ENCODE measurements around the gene PTX4. TPM values are rescaled to one million over a fixed set of nuclear protein-coding genes. Genes with fewer than 3 reads are reported as not detected.

PTX4 gene
- total and polyA plus RNA-seq, 2 donors: 0.10 TPM; not detected in 1

DNA sequence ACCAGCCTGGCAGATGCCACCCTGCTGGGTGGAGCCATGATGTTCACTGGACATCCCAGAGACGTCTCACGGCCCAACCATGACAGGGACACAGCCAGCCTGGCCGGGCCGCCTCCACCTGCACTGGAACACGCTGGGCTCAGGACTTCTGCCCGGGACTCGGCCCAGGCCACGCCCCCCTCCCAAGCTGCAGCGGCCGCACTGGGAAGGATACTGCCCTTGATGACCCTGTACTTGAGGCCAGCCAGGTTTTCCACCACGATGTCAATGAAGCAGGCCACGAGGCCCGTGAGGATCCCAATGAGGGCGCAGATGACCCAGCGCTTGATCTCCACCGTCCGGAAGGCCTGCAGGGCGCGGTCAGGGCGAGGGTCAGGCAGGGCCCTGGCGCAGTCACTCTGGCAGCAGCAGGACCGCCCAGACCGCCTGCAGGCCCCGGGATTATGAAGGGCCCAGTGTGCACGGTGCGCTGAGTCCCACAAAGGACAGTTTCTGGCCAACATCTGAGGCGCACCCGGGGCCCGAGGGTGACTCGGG, 28.1 kb downstream of the PTX4 start:
- WGBS: 89% methylated on average over 30 of the region's 30 CpGs
- Histone ChIP-seq H3K4me3 (ENCODE audit: low read depth, low read length) (no peak overlapping the region), H3K27ac (ENCODE audit: low read depth) (no peak overlapping the region), H3K4me1 (ENCODE audit: insufficient read depth) (no peaks in the 10 kb centered on the region), H3K36me3 (ENCODE audit: insufficient read depth) (peaks cover 2% of the 10 kb centered on the region)
- no peak for DNase-seq (ENCODE audit: extremely low spot score)

DNA sequence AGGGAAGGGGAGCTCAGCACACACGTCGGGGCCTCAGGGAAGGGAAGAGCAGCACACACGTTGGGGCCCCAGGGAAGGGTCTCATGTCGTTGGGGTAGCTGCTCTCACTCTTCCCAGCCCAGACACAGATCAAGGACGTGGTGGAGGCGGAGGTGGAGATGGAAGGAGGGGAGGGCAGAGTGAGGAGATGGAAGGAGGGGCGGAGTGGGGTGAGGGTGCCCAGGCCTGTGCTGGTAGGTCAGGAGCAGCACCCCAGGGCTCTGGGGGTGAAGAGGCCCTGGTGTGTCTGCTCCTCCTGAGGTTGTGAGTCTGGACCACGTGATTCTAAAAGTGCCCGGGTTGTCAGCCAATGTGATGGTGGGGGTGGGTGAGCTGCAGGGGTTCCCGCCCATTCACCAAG, 28.8 kb downstream of the PTX4 start:
- DNase-seq (ENCODE audit: extremely low spot score): no peak

DNA sequence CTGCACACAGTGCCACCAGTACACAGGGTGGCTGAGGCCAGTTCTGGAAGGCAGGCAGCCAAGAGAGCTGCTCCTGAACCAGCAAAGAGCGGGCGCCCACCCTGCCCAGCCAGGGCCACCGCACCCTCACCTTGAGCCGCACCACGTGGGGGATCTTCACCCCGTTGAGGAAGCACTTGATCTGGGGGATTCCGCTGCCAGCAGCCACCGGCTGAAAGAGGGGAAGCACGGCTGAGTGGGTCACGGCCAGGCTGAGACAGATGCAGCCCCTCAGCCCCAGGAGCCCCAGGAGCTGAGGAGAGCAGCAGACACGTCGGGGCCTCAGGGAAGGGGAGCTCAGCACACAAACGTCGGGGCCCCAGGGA, 29.8 kb downstream of the PTX4 start:
- Histone ChIP-seq H3K4me3 (ENCODE audit: low read depth, low read length) (no peak overlapping the region), H3K36me3 (ENCODE audit: insufficient read depth) (peaks cover 4% of the 10 kb centered on the region), H3K4me1 (ENCODE audit: insufficient read depth) (no peaks in the 10 kb centered on the region), H3K27ac (ENCODE audit: low read depth) (no peak overlapping the region)
- DNase-seq (ENCODE audit: extremely low spot score): no peak
- 69% methylated on average over 14 of the region's 14 CpGs for WGBS

More for the DNA sequence above, 28.8 kb downstream of the PTX4 start:
- H3K4me3 ChIP-seq (ENCODE audit: low read depth, low read length): no peak overlapping the region
- peaks cover 2% of the 10 kb centered on the region for H3K36me3 ChIP-seq (ENCODE audit: insufficient read depth)
- H3K4me1 ChIP-seq (ENCODE audit: insufficient read depth): no peaks in the 10 kb centered on the region
- WGBS: 77% methylated on average over 10 of the region's 10 CpGs
- no peak overlapping the region for H3K27ac ChIP-seq (ENCODE audit: low read depth)

DNA sequence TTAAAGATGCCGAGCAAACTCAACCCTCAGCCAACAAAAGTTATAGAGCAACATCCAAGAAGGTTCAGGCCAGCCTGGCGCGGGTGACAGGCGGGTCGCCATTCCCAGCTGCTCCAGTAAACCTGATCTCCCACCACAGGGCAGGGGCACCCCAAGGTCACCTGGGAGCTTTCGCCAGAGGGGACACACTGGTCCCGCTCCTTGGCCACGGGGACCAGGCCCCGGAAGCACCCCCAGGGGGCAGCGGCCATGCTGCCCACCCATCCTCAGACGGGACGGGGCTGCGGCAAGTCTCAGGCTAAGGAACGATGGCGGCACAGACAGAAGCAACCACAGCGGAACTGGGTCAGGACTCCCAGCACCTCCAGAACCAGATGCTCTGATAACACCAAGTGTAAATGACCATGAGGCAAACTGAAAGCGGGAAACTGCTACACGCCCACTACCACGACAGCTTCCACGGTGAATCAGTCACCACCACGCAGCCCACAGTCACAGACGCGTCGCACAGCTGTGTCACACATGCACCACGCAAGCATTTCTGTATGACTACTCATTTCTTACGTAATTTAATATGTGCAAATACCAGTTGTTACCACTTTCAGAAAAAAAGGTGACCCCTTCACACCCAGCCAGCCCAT, 30.3 kb downstream of the PTX4 start:
- Histone ChIP-seq H3K27ac (ENCODE audit: low read depth) (no peak overlapping the region), H3K4me3 (ENCODE audit: low read depth, low read length) (no peak overlapping the region), H3K4me1 (ENCODE audit: insufficient read depth) (no peaks in the 10 kb centered on the region), H3K36me3 (ENCODE audit: insufficient read depth) (peaks cover 4% of the 10 kb centered on the region)
- WGBS: 94% methylated on average over 26 of the region's 26 CpGs
- no peak for DNase-seq (ENCODE audit: extremely low spot score)

DNA sequence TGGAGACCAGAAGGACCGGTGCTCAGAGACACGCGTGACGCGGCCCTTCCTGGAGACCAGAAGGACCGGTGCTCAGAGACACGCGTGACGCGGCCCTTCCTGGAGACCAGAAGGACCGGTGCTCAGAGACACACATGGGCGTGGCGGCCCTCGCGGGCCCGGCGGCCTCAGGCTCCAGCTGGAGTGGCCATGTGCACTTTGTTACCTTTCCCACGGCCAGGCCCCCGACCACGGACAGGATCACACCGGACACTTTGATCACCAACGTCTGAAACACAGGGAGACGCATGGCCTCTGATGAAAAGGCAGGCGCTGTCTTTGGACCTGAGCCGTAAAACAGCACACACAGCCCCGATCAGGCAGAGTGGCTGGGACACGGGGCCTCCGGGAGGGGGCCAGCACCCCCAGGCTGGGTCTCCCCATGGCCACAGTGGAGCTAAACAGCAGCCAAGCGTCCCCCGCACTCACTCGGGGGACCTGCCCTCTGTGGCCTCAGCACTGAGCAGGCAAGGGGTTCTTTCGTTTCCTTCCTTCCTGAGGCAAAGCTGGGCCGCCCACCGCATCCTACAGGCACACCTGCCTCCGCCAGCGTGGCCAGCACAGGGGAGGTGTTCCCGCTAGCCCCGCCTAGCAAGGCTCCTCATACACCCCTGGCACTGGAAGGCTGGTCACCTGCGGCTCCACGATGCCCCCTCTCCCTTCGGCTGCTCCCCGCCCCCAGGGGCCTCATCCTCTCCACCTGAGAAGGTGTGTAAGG, 31.1 kb downstream of the PTX4 start:
- H3K27ac ChIP-seq (ENCODE audit: low read depth): no peak overlapping the region
- DNase-seq (ENCODE audit: extremely low spot score): no peak
- 87% methylated on average over 42 of the region's 42 CpGs for WGBS
- H3K4me3 ChIP-seq (ENCODE audit: low read depth, low read length): no peak overlapping the region
- H3K4me1 ChIP-seq (ENCODE audit: insufficient read depth): no peaks in the 10 kb centered on the region
- peaks cover 4% of the 10 kb centered on the region for H3K36me3 ChIP-seq (ENCODE audit: insufficient read depth)

DNA sequence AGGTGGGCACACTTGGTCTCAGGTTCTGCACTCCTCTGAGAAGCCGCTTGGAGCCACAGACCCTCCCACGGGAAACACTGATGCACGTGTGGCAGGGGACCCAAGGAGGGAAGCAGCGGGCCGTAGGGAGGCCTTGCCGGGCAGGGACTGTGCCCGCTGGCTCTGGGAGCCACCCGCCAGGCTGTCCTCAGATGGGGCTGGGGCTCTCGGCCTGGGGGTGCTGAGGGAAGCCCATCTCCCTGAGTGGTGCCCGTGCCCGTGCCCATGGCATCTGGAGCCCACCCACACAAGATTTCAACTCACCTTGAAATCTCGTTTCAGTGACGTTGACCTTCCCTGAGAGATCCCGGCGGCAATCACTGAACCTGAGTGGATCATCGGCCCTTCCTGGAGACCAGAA, 31.8 kb downstream of the PTX4 start:
- peaks cover 7% of the 10 kb centered on the region for H3K36me3 ChIP-seq (ENCODE audit: insufficient read depth)

DNA sequence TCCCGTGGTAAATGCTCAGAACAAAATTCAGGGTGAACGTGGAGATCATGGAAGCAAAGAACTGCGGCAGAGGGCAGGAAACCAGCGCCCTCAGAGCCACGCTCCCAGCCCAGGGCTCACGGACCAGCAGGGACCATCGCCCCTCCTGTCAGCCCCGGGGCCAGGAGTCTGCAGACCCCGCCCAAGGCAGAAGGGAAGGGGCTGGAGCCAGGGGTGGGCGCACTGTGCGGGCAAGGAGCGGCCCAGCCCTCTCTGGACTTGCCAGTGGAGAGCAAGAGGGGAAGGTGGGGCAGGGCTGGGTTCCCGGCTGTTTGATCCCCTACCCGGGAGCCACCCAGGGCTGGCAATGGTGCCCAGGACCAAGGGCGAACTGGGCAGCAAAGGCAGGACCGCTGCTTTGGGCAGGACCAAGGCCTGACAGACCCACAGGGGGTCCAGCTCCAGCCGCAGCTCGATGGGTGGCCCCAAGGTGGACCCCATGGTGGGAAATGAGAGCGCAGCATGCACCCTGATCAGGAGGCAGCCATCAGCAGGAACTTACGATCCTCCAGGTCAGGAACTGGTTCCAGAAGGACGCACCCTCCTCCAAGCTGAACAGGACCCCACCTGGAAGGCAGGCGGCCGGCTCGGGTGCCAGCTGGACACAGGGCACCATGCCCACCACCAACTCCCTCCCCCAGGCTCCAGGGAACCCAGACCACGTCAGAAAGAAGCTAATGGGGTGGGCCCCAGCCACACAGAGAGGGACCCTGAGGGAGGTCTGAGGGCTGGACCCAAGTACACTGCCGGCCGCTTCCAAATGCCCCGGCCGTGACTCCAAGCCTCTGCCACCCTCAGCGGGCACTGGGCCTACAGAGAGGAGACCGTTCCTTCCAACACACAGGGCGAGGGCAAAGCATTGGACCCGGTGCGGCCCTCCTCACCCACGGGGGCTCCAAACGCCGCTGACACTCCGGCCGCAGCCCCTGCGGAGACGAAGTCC, 33.3 kb downstream of the PTX4 start:
- Histone ChIP-seq H3K4me1 (ENCODE audit: insufficient read depth) (no peaks in the 10 kb centered on the region), H3K4me3 (ENCODE audit: low read depth, low read length) (no peak overlapping the region), H3K36me3 (ENCODE audit: insufficient read depth) (peaks cover 7% of the 10 kb centered on the region), H3K27ac (ENCODE audit: low read depth) (no peak overlapping the region)
- DNase-seq (ENCODE audit: extremely low spot score): no peak
- 91% methylated on average over 41 of the region's 41 CpGs for WGBS

More for the DNA sequence above, 31.8 kb downstream of the PTX4 start:
- H3K27ac ChIP-seq (ENCODE audit: low read depth): no peak overlapping the region
- no peak for DNase-seq (ENCODE audit: extremely low spot score)
- no peaks in the 10 kb centered on the region for H3K4me1 ChIP-seq (ENCODE audit: insufficient read depth)
- H3K4me3 ChIP-seq (ENCODE audit: low read depth, low read length): no peak overlapping the region
- 93% methylated on average over 16 of the region's 16 CpGs for WGBS

DNA sequence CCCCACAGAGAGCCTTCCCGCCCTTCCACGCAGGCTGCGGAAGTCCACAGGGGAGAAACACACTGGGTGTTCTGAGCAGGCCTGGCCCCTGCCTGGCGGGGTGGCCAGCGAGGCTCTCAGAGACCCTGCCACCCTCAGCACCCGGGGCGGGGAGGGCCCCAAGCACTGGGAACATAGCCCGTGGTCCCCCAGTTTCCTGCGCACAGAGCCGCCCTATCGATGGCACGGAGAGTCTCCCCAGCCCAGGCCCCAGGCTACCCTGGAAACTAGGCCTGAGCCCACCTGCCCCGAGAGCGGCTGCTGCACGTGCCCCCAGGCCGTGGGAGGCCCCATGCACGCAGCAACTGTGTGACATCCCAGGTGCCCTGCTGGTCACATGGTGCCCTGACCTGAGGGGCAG, 34.2 kb downstream of the PTX4 start:
- no peak for DNase-seq (ENCODE audit: extremely low spot score)
- Histone ChIP-seq H3K27ac (ENCODE audit: low read depth) (no peak overlapping the region), H3K36me3 (ENCODE audit: insufficient read depth) (peaks cover 7% of the 10 kb centered on the region), H3K4me1 (ENCODE audit: insufficient read depth) (no peaks in the 10 kb centered on the region), H3K4me3 (ENCODE audit: low read depth, low read length) (no peak overlapping the region)
- WGBS: 89% methylated on average over 17 of the region's 17 CpGs

DNA sequence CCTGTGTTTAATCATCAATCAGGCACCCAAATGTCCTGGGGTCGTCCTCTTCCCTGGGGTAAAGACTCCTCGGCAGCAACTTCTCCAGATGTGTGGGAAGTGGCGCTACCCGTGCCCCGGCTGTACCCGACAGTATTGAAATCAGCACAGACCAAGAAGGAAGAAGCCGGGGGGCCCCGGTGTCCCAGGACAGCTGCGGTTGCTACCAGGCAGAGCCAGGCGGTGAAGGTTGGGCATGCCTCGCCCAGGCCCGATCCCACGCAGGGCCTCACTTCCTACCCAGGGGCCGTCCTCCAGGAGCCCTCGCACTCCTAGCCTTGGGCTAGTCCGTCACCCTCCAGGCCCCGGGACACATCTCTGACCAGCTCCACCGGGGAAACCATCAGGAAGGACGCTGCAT, 35.4 kb downstream of the PTX4 start:
- H3K36me3 ChIP-seq (ENCODE audit: insufficient read depth): peaks cover 9% of the 10 kb centered on the region

DNA sequence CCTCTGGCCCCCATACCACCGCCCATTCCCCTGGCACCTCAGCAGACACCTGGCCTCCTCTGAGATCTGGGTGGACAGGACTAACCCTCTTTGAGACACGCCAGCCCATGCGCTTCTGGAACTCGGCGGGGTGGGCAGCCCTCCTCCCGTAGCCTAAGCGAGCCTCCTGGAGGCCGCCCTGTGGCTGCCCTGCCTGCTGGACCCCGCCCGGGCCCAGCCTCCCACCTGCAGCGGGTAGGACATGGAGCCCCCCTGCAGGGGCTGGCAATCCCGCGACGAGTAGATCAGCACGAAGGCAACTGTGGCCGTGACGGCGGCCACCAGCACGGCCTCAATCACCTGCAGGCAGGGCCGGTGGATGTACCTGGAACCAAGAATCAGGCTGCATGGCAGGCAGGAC, 36.2 kb downstream of the PTX4 start:
- peaks cover 9% of the 10 kb centered on the region for H3K36me3 ChIP-seq (ENCODE audit: insufficient read depth)
- WGBS: 94% methylated on average over 20 of the region's 20 CpGs
- H3K27ac ChIP-seq (ENCODE audit: low read depth): no peak overlapping the region
- no peak overlapping the region for H3K4me3 ChIP-seq (ENCODE audit: low read depth, low read length)
- DNase-seq (ENCODE audit: extremely low spot score): no peak
- H3K4me1 ChIP-seq (ENCODE audit: insufficient read depth): no peaks in the 10 kb centered on the region

More for the DNA sequence above, 35.4 kb downstream of the PTX4 start:
- Histone ChIP-seq H3K4me3 (ENCODE audit: low read depth, low read length) (no peak overlapping the region), H3K4me1 (ENCODE audit: insufficient read depth) (no peaks in the 10 kb centered on the region), H3K27ac (ENCODE audit: low read depth) (no peak overlapping the region)
- DNase-seq (ENCODE audit: extremely low spot score): no peak
- 95% methylated on average over 19 of the region's 19 CpGs for WGBS

DNA sequence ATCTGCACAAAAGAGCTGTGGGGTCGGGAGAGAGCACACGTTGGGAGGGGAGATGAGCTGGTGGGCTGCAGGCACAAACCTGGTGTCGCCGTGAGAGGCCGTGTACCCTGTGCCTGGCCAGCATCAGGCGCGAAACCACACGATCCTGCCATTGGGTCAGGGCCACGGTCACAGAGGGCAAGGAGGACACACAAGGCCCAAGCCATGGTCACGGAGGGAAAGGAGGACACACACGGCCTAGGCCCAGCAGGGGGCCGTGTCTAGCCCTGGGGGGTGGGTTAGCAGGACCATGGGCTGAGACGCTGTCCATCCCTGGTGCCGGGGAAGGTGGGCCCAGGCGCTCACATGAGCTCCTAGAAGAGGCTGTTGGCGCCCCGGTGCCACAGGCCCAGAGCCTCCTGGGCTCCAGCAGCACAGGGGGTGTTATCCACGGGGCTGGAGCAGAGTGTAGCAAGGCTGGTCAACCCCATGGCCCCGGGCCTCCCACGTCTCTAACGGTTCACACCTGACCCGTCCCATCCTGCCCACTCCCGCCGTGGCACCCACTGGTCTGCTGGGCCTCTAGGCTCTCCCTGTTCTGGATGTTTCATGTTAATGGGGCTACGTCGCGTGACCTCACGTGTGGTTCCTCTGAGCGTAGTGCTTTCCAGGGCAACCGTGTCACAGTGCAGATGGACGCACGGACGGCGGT, 36.9 kb downstream of the PTX4 start:
- H3K27ac ChIP-seq (ENCODE audit: low read depth): no peak overlapping the region
- H3K36me3 ChIP-seq (ENCODE audit: insufficient read depth): peaks cover 9% of the 10 kb centered on the region
- no peak for DNase-seq (ENCODE audit: extremely low spot score)
- no peak overlapping the region for H3K4me3 ChIP-seq (ENCODE audit: low read depth, low read length)
- no peaks in the 10 kb centered on the region for H3K4me1 ChIP-seq (ENCODE audit: insufficient read depth)
- WGBS: 95% methylated on average over 34 of the region's 34 CpGs

DNA sequence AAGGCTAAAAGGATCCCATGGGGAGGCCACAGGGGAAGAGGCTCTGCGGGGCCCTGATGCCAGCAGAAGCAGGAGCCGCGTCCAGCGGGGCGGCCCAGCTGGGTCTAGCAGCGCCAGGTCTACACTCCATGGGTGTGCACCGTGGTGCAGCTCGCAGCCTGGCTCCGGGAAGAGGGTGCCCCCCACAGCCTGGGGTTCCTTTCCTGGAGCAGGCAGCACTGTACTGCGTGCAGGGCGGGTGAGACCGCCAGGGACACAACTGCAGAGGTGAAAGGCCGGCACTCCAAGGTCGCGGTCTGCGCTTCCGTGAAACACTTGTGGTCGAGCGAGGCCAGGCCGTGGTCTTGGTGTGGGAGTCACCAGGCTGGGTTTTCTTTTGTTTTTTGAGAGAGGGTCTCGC, 37.9 kb downstream of the PTX4 start:
- DNase-seq (ENCODE audit: extremely low spot score): no peak
- Histone ChIP-seq H3K27ac (ENCODE audit: low read depth) (no peak overlapping the region), H3K36me3 (ENCODE audit: insufficient read depth) (peaks cover 7% of the 10 kb centered on the region), H3K4me3 (ENCODE audit: low read depth, low read length) (no peak overlapping the region), H3K4me1 (ENCODE audit: insufficient read depth) (no peaks in the 10 kb centered on the region)
- WGBS: 97% methylated on average over 21 of the region's 21 CpGs

DNA sequence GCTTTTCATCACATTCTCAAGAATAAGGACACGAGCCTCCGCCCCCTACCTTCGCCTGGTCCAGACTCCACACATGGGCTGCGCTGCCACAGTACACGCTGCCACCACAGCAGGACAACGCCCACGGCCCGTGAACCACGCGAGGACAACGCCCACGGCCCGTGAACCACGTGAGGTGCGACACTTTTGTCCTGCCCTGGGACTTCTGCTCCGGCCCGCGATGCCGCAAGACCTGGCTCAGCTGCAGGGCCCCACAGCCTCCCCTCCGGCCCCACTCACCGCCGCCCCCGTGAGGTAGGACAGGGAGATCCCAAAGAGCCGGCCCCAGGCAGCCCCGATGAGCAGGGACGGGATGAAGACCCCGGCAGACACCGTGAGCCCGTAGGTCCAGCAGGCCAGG, 38.5 kb downstream of the PTX4 start:
- WGBS: 92% methylated on average over 29 of the region's 29 CpGs
- H3K27ac ChIP-seq (ENCODE audit: low read depth): no peak overlapping the region
- H3K4me1 ChIP-seq (ENCODE audit: insufficient read depth): no peaks in the 10 kb centered on the region
- H3K36me3 ChIP-seq (ENCODE audit: insufficient read depth): peaks cover 7% of the 10 kb centered on the region
- no peak for DNase-seq (ENCODE audit: extremely low spot score)
- no peak overlapping the region for H3K4me3 ChIP-seq (ENCODE audit: low read depth, low read length)

All from urinary bladder (tissue), 4 donors.